ENCODE results near the gene CCDC174. TPM values are rescaled to one million over a fixed set of nuclear protein-coding genes. Genes with fewer than 3 reads are reported as not detected.

Gene CCDC174
- total and polyA plus RNA-seq, 11 donors: 8.7 to 16.1 (median 11.7) TPM

GRCh38 chr3:14700891-14701290, 49.3 kb downstream of the CCDC174 start:
- H3K27me3 ChIP-seq: no peaks in the 10 kb centered on the region
- no peaks in the 10 kb centered on the region for H3K9me3 ChIP-seq
- intact Hi-C loops (cut with DNase I): no loop called here
- H3K4me3 ChIP-seq: no peak overlapping the region
- H3K27ac ChIP-seq: no peak overlapping the region
- DNase-seq (no peak), ATAC-seq (no peak)
- peaks cover 0 to 4% (median 0%) of the 10 kb centered on the region in 12 donors for H3K4me1 ChIP-seq
- 64 to 93% (median 75%) methylated on average over 3 of the region's 3 CpGs for WGBS, 4 donors
- H3K36me3 ChIP-seq: no peaks in the 10 kb centered on the region
- TF ChIP-seq POLR2A (IDR thresholded peaks at IDR 0.05): no peak
- TF ChIP-seq CTCF (IDR thresholded peaks at IDR 0.05): no peak

GRCh38 chr3:14701676-14702075, 50.1 kb downstream of the CCDC174 start:
- WGBS, 4 donors: 89 to 96% (median 90%) methylated on average over 4 of the region's 4 CpGs
- H3K27me3 ChIP-seq: no peaks in the 10 kb centered on the region
- no peak for ATAC-seq
- no peak for DNase-seq
- no peak overlapping the region for H3K4me3 ChIP-seq
- peaks cover 0 to 4% (median 0%) of the 10 kb centered on the region in 12 donors for H3K4me1 ChIP-seq
- TF ChIP-seq POLR2A (IDR thresholded peaks at IDR 0.05): no peak
- TF ChIP-seq CTCF (IDR thresholded peaks at IDR 0.05): no peak
- intact Hi-C loops (cut with DNase I): no loop called here
- H3K36me3 ChIP-seq: no peaks in the 10 kb centered on the region
- no peaks in the 10 kb centered on the region for H3K9me3 ChIP-seq
- no peak overlapping the region for H3K27ac ChIP-seq

- Histone ChIP-seq H3K36me3 (no peaks in the 10 kb centered on the region), H3K27ac (no peak overlapping the region), H3K27me3 (no peaks in the 10 kb centered on the region), H3K4me3 (no peak overlapping the region), H3K9me3 (no peaks in the 10 kb centered on the region), H3K4me1 (peaks cover 0 to 4% (median 0%) of the 10 kb centered on the region in 12 donors)
- intact Hi-C loops (cut with DNase I): no loop called here
- no peak for TF ChIP-seq CTCF (IDR thresholded peaks at IDR 0.05)
- no peak for TF ChIP-seq POLR2A (IDR thresholded peaks at IDR 0.05)
- no peak for ATAC-seq
- DNase-seq: no peak
- WGBS, 4 donors: 84 to 95% (median 91%) methylated on average over 5 to 9 of the region's 9 CpGs
Observed at GRCh38 chr3:14703128-14703750, 51.7 kb downstream of the CCDC174 start.

- Histone ChIP-seq H3K27me3 (no peaks in the 10 kb centered on the region), H3K9me3 (no peaks in the 10 kb centered on the region), H3K4me1 (peaks cover 0 to 4% (median 0%) of the 10 kb centered on the region in 12 donors), H3K36me3 (no peaks in the 10 kb centered on the region), H3K4me3 (no peak overlapping the region), H3K27ac (no peak overlapping the region)
- ATAC-seq: no peak
- intact Hi-C loops (cut with DNase I): no loop called here
- TF ChIP-seq CTCF (IDR thresholded peaks at IDR 0.05): no peak
- no peak for TF ChIP-seq POLR2A (IDR thresholded peaks at IDR 0.05)
- DNase-seq: no peak
- WGBS, 4 donors: 90 to 95% (median 94%) methylated on average over 3 of the region's 3 CpGs
Observed at GRCh38 chr3:14703791-14704190, 52.2 kb downstream of the CCDC174 start.

Data from heart left ventricle (tissue), 16 donors.